Right atrium auricular region (tissue), 2 donors: ENCODE results near the gene SLC19A1. TPM values are rescaled to one million over a fixed set of nuclear protein-coding genes. Genes with fewer than 3 reads are reported as not detected.
"Not testable (repeated sequence)": the region's sequence is repeated elsewhere in the genome, so short reads cannot be mapped to it uniquely, and the experiment has no call there.

Source experiments
- DNase-seq: peaks from one replicate; pipeline ENCODE4 v3.0.0-alpha.2; 2019; ENCODE audit warnings: low spot score
- H3K27ac ChIP-seq, 2 donors: fragments of 200-600 bp; sonication (generic); 1 replicate in 1 of 2; 2 replicates in 1 of 2; pipeline ENCODE4 v1.5.1; 2016 to 2019
- H3K27me3 ChIP-seq, 2 donors: fragments of 200-600 bp; sonication (generic); one replicate each; pipeline versions ENCODE4 v1.5.1 to v1.6.0; 2017 to 2019
- H3K36me3 ChIP-seq: fragments of 200-600 bp; sonication (generic); one replicate; pipeline ENCODE4 v1.5.1; 2016
- H3K4me1 ChIP-seq, 2 donors: fragments of 200-600 bp; sonication (generic); one replicate each; pipeline versions ENCODE4 v1.5.1 to v1.6.0; 2017 to 2019
- H3K4me3 ChIP-seq, 2 donors: fragments of 200-600 bp; sonication (generic); 1 replicate in 1 of 2; 2 replicates in 1 of 2; pipeline ENCODE4 v1.5.1; 2017 to 2019; ENCODE audit warnings: mild to moderate bottlenecking in 1 of 2, moderate library complexity in 1 of 2
- H3K9me3 ChIP-seq, 2 donors: fragments of 200-600 bp; sonication (generic); one replicate each; pipeline ENCODE4 v1.5.1; 2019
- total RNA-seq, 2 donors: library from RNA; depleted of rRNA; stranded (reverse); fragments of >200 nt; gene quantifications; one replicate each; pipeline ENCODE4 v1.1.0, GENCODE V29; 2016
- TF ChIP-seq, protein P1 (sequence below), 2 donors: fragments of 200-600 bp; sonication (generic); IDR thresholded peaks; one replicate each; pipeline ENCODE4 v1.5.1; 2019; ENCODE audit warnings: antibody characterized with exemption in 2 of 2

Gene SLC19A1
- total RNA-seq, 2 donors from 2014 or later, result 2.2 to 5.3 TPM

- TF ChIP-seq, protein P1, sequence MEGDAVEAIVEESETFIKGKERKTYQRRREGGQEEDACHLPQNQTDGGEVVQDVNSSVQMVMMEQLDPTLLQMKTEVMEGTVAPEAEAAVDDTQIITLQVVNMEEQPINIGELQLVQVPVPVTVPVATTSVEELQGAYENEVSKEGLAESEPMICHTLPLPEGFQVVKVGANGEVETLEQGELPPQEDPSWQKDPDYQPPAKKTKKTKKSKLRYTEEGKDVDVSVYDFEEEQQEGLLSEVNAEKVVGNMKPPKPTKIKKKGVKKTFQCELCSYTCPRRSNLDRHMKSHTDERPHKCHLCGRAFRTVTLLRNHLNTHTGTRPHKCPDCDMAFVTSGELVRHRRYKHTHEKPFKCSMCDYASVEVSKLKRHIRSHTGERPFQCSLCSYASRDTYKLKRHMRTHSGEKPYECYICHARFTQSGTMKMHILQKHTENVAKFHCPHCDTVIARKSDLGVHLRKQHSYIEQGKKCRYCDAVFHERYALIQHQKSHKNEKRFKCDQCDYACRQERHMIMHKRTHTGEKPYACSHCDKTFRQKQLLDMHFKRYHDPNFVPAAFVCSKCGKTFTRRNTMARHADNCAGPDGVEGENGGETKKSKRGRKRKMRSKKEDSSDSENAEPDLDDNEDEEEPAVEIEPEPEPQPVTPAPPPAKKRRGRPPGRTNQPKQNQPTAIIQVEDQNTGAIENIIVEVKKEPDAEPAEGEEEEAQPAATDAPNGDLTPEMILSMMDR (IDR thresholded peaks at IDR 0.05), result no peak
- Histone ChIP-seq H3K4me3 (no peak overlapping the region), H3K36me3 (no peaks in the 10 kb centered on the region), H3K4me1 (peaks cover 0 to 18% of the 10 kb centered on the region in 2 donors), H3K9me3 (no peaks in the 10 kb centered on the region), H3K27me3 (no peaks in the 10 kb centered on the region), H3K27ac (no peak overlapping the region)
- no peak for DNase-seq
Observed at GRCh38 chr21:45530423-45531113, 11.7 kb downstream of the SLC19A1 start.

- no peak for DNase-seq
- TF ChIP-seq, protein P1 (IDR thresholded peaks at IDR 0.05), result no peak
- Histone ChIP-seq H3K36me3 (no peaks in the 10 kb centered on the region), H3K9me3 (no peaks in the 10 kb centered on the region), H3K4me1 (peaks cover 0 to 18% of the 10 kb centered on the region in 2 donors), H3K27me3 (no peaks in the 10 kb centered on the region), H3K4me3 (no peak overlapping the region), H3K27ac (no peak overlapping the region)
Observed at GRCh38 chr21:45529785-45530422, 12.3 kb downstream of the SLC19A1 start.

GRCh38 chr21:45528981-45529784 lies 13.1 kb downstream of the SLC19A1 start:
- DNase-seq, result no peak
- Histone ChIP-seq H3K27me3 (no peaks in the 10 kb centered on the region), H3K9me3 (no peaks in the 10 kb centered on the region), H3K36me3 (no peaks in the 10 kb centered on the region), H3K4me3 (no peak overlapping the region), H3K4me1 (peaks cover 0 to 14% of the 10 kb centered on the region in 2 donors), H3K27ac (no peak overlapping the region)
- TF ChIP-seq, protein P1 (IDR thresholded peaks at IDR 0.05), result no peak

GRCh38 chr21:45528028-45528705 lies 14.1 kb downstream of the SLC19A1 start:
- DNase-seq, result no peak
- no peaks in the 10 kb centered on the region for H3K9me3 ChIP-seq
- no peaks in the 10 kb centered on the region for H3K27me3 ChIP-seq
- no peaks in the 10 kb centered on the region for H3K36me3 ChIP-seq
- TF ChIP-seq, protein P1 (IDR thresholded peaks at IDR 0.05), result no peak
- H3K27ac ChIP-seq, result no peak overlapping the region
- peaks cover 0 to 10% of the 10 kb centered on the region in 2 donors for H3K4me1 ChIP-seq
- H3K4me3 ChIP-seq, result no peak overlapping the region

DNA sequence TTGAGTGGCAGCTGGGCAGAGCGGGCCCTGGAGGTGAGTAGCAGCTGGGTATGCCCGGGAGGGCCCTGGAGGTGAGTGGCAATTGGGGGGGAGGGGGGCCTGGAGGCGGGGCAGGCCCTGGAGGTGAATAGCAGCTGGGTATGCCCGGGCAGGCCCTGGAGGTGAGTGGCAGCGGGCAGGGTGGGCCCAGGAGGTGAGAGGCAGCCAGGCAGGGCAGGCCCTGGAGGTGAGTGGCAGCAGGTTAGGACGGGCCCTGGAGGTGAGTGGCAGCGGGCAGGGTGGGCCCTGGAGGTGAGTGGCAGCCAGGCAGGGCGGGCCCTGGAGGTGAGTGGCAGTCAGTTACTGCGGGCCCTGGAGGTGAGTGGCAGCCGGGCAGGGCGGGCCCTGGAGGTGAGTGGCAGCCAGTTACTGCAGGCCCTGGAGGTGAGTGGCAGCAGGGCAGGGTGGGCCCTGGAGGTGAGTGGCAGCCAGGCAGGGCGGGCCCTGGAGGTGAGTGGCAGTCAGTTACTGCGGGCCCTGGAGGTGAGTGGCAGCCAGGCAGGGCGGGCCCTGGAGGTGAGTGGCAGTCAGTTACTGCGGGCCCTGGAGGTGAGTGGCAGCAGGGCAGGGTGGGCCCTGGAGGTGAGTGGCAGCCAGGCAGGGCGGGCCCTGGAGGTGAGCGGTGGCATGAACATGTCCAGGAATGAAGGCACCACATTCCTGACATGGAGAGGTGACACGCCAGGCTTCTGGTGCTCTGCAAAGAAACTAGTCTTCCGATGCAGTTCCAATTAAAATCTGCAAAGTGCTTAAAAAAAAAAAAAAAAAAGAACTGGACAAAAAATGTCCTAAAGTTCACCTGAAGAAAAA lies 14.9 kb downstream of the SLC19A1 start:
- not testable (repeated sequence) for H3K27ac ChIP-seq, H3K36me3 ChIP-seq, H3K9me3 ChIP-seq, DNase-seq, H3K27me3 ChIP-seq, H3K4me3 ChIP-seq
- H3K4me1 ChIP-seq, result peaks cover 0 to 10% of the 10 kb centered on the region in 2 donors
